Suppressor macrophage treated with lipopolysaccharide for 1 hour (primary cell): ENCODE results near the gene AP1S3.
A peak's percentile ranks its signal among the peaks of the same experiment; 100 is the strongest.
"Not testable (repeated sequence)": the region's sequence is repeated elsewhere in the genome, so short reads cannot be mapped to it uniquely, and the experiment has no call there.

Source experiments
- DNase-seq, 3 donors: peaks; one replicate each; pipeline ENCODE4 v3.0.0-alpha.2; 2020 to 2022

Gene AP1S3

DNA sequence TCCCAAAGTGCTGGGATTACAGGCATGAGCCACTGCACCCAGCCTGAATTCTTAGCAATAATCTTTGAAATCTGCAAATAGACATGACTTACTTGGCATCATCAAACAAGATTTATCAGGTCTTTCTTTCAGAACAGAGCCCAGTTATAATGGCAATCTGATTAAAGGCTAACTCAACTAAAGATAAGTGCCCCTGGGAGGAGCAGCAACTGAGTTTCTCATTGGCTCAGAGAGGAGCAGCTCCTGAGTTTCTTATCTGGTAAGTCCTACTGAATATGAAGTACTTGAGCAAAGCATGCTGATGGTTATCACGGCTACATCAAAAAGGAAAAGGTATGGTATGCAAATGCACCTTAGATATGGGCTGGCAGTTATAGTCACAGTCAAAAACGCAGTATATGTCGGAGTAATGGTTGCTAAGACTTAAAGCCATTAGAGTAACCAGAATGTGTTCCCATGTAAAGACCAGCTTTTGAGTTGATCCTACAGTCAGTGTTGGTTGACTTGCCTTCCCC is 15.0 kb upstream of the AP1S3 start:
- no peak for DNase-seq

DNA sequence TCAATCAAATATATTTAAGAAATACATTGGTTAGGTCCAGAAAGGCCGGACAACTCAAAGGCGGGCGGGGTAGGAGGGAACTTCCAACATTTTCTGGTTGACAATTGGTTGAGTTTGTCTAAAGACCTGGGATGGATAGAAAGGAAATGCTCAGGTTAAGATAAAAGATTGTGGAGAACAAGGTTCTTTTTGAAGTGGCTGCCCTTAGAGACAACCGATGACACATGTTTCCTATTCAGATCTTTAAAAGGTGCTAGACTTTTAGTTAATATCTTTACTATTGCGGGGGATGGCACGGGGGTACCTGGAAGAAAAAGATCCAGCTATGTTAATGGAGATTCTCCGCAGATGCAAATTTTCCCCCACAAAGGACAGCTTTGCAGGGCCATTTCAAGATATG is 10.0 kb upstream of the AP1S3 start:
- no peak for DNase-seq

DNA sequence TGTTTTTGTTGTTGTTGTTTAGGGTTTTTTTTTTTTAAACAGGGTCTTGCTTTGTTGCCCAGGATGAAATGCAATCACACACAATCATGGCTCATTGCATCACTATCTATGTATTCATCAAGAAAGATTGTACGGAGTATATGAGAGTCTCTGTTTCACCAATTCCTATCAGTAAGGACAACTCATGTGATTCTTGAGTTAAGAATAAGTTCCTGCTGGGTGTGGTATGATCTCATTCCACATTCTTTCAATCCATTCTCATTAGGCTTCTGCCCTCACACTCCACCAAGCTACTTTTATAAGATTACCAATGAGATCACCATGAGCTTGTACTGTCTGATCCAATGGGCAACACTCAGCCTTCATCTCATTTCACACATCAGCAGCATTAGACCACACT is 9.1 kb upstream of the AP1S3 start:
- DNase-seq: no peak

DNA sequence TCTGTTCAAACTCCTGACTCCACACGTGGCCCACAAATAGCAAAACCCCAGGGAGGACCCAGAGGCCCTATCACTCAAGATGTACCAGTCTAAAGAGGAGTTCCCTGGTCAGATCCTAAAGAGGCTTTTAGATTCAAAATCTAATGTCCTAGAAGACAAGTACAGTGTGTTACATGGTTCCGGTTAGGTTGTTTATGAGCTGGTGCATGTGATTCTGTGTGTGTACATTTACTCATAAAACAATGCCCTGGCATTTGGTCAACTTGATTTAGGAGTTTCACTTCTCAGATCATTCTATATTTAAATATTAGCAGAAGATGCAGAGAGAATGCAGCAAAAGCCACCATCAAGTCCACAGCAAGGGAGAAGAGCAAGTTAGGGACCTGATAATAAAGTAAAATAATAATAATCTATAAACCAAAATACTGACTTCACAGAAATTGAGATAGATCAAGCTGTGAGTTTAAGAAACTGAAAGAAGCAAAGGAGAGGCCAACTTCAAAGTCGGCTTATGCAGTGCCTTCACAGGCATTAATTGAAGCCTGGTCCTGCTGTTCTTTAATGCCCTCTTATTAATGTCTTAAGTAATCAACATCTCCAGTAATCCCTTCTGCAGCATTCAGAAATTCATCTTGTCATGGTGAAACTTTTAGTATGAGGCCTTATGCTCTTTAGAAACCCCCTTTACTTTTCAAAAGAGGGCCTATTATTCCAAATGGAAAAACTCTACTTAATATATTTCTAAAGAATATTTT is 4.2 kb upstream of the AP1S3 start:
- DNase-seq: peak; percentile 35 to 49 (median 49)

DNA sequence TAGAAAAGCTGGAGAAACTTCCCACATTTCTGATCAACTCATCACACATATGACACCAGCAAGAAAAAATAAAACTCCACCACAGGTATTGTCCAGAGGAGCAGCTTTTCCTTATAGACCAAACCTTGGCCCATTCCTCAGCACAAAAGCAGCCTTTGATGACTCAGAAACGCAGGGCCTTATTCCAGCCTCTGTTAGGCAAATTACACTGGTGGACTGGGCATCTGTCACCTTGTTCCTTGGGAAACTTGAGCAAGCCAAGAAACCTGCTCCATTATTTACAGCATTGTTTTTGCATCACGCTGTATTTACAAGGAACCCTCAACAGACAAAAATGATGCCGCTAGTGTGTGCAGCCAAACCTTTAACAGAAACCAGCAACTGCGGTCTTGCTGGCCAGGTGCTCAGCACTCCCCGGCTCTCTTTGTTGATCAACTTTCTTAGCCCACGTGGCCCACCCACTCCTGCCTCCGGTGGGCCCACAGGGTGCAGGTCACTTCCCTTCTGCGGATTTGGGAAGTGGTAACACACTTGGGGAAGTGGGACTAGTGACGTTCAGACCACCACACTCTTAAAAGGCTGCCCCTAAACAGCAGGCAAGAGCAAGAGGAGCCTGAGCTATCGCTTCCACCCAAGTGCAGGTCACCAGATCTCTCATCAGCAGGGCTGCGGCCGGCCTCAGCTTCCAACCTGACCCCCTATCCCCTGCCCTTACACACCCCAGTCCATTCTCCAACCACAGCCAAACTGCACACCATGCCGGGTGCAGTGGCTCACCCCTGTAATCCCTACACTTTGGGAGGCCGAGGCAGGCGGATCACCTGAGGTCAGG is 1.5 kb downstream of the AP1S3 start:
- peak; percentile 50 to 58 (median 58) for DNase-seq

DNA sequence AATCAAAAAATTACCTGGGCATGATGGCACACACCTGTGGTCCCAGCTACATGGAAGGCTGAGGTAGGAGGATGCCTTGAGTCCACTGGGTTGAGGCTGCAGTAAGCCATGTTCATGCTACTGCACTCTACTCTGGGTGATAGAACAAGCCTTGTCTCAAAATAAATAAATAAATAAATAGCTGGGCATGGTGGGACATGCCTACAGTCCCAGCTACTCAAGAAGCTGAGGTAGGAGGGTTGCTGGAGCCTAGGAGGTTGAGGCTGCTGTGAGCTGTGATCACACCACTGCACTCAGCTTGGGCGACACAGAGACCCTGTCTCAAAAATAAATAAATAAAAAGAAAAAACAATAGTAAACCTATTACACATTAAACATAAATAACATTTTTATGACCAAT is 3.0 kb downstream of the AP1S3 start:
- DNase-seq: no peak

DNA sequence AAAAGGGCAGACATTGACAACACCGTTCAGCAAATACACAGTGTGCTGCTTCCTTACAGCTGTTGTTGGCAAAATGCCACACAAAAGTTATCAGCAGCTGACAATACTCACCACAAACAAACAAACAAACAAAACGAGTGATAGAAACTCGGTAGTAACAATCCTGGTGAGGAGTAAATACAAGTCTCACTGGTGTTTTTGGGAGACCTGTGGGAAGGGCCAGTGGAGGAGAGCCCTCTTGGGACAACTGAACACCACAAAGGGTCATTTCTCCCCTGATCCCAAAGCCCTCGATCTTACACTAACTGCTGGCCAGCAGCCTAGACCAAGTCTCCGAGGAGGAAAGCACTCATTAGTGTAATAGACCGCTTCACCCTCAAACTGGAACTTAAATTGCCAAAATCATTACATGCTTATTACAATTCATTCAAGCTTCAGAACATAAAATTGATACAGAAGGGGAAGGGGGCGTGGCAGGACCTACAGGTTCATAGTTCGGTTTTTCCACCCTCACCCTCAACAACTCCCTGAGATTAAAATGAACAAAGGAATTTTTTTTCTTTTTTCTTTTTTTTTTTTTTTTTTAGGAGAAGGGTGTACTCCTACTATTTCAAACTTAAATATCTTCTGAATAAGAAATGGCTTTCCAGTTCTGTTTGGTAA is 5.0 kb downstream of the AP1S3 start:
- DNase-seq: no peak

DNA sequence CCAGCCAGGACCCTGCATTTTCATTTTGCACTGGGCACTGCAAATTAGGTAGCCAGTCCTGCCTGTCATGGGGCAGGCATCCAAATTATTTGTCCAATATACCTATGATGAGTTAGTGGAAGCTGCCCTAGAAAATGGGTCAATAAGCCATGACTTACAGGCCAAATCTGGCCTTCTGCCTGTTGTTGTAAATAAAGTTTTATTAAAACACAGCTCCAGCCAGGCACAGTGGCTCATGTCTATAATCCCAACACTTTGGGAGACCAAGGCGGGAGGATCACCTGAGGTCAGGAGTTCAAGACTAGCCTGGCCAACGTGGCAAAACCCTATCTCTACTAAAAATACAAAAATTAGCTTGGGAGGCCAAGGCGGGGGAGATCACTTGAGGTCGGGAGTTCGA is 8.3 kb downstream of the AP1S3 start:
- DNase-seq: no peak

DNA sequence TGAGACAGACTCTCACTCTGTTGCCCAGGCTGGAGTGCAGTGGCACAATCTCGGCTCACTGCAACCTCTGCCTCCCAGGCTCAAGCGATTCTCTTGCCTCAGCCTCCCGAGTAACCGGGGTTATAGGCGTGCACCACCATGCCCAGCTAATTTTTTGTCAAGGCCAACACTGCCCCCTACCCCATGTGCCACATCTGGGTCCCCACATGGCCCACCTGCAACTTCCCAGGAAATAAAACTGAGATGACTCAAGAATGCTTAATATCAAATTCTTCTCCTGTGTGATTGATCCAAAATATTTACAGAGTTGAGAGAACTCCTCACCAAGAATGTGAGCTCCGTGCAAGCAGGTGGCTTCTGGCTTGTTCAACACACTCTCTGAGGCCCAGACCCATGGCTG is 9.1 kb downstream of the AP1S3 start:
- no peak for DNase-seq

DNA sequence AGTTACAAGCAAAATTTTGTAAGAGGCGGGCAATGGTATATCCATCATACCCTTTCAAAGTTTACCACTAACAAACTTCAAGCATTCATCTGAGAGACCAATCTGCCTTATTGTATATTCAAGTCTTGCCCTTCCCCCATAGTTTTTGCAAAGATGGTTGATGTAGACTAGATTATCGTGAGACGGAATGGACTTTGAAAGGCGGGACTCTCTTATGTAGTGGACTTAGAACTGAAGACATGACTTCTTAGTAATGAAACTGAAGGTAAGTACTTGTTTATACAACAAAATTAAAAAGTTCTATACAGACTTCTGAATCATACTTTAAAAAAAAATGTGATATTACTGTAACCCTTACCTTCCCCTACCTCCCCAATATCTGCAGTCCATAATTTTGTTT is 10.4 kb downstream of the AP1S3 start:
- no peak for DNase-seq

DNA sequence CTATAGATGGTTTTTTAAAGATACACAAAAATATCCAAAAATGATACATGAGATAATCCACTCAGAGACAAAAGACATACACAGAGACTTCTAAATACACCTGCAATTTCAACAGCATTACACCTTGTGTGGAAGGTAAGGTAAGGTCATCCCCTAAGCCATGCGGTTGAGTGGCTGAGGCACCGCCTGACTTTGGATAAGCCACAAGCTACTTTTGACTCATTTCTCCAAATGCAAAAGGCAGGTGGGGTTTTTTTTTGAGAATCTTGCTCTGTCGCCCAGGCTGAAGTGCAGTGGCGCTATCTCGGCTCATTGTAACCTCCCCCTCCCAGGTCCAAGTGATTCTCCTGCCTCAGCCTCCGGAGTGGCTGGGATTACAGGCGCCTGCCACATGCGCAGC is 13.1 kb downstream of the AP1S3 start:
- no peak for DNase-seq

DNA sequence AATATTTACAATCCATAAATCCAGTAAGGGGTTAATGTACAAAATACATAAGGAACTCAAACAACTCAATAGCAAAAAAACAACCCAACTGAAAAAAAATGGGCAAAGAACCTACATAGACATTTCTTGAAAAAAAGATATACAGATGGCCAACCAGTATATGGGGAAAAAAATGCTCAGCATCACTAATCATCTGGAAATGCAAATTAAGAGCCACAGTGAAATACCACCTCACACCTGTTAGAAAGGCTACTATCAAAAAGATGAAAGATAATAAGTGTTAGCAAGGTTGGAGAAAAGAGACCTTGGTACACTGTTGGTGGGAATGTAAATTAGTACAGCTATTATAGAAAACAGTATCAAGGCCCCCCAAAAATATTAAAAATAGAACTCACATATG is 14.6 kb downstream of the AP1S3 start:
- no peak for DNase-seq

DNA sequence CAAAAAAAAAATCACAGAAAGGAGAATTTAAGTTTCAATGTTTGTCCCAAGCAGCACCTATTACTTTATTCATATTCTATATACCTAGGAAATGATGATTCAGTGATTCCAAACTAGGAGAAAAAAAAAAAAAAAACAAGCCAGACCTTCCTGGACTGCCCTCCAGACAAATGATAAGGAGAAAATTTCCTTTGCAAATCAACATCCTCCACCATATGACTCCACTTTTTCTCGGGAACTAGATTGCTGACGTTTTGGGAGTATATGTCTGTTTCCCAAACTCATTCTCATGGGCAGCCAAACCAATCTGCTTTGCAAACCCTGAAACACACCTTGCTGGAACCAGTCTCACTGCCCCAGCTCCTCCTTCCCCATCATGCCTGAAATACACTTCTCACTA is 16.8 kb downstream of the AP1S3 start:
- DNase-seq: no peak

DNA sequence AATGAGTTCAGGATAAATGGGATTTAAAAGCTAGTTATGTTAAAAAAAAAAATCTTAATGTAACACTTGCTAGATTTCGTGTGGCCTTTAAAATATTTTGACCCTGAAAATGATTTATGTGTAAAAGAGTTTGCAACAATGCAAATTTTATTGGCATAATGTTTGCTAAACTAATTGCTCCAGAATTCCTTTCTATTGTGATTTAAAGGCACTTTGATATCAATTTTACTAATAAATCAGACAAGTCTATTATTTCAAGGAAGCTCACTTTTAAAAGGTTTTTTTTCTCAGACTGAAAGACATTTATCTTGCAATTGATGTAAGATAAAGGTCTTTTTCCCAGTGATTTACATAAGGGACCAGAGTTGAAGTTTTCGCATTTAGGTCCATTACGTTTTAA is 17.5 kb downstream of the AP1S3 start:
- no peak for DNase-seq

DNA sequence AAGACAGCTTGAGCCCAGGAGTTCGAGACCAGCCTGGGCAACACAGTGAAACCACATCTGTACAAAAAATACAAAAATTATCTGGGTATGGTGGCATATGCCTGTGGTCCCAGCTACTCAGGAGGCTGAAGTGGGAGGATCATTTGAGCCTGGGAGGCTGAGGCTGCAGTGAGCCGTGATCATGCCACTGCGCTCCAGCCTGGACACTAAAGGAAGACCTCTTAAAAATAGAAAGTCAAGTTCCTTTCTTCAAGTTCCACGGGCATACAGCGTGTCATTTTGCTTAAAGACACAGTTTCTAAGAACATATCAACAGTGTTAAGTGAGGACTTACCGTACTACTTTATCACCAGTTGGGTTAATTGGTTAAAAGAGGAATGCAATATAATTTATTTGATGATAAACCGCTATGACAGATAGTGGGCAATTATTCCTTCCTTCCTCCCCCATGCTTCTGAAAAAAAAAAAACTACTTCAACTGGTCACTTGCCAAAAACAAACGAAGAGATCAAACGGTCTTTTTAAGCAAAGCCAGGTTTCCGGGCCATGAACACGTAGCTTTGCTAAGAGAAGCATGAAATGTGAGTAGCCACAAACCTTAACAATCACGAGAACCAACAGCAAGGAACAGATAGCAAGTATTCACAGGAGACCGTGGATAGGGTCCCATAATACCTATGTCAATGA is 21.4 kb downstream of the AP1S3 start:
- DNase-seq: no peak

DNA sequence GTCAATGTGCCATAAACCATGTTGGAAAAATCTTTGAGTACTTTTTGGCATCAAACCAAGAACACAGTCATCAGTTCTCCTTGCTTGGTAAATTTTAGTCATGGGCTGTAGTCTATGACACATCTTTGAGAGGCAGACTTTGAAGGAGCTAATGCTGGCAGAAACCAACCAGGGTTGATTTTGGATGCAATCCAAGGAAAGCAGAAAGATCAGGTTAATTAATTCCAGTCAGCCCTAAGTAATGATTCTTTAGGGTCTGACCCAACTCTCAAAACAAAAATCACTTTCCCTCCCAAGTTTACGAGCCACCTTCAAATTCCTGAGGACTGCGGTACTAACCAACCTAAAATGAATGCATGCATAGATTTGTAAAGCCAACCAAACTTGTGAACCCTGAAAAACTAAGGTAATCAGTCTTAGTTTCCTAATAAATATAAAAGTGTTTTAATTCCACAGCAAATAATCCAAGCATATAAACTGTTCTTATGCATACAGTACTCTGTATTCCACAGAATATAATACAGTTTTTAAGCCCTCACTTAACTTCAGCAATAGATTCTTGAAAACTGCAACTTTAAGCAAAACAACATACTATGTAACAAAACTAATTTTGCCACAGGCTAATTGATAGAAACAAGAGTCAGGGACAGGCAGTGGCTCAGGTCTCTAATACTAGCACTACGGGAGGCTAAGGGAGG is 22.0 kb downstream of the AP1S3 start:
- peak; percentile 25 to 74 (median 50) for DNase-seq

DNA sequence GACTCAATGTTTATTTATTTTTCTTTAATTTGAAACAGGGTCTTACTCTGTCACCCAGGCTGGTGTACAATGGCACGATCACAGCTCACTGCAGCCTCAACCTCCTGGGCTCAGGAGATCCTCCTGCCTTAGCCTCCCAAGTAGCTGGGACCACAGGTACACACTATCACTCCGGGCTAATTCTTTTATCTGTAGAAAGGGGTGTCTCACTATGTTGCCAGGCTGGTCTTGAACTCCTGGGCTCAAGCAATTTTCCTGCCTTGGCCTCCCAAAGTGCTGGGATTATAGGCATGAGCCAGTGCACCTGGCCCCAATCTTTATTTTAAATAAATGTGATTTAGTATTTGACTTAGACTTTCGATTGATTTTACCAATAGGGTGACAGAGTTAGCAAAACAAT is 22.6 kb downstream of the AP1S3 start:
- not testable (repeated sequence) for DNase-seq

DNA sequence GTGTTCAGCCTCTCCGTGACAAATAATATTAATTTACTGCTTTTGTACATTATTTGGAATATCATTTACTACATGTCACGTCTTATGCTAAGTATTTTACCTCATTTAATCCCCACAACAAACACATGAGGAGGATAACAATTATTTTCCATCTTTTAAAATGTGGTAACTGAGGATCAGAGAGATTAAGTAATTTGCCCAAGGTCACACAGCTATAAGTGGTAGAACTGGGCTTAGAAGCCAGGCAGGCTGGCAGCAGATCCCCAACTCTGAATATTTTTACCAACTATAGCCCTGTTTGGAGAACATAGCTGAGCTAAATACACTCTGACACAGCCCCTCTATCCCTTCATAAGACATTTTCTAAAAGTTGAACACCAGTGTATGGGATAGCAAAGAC is 24.1 kb downstream of the AP1S3 start:
- no peak for DNase-seq

DNA sequence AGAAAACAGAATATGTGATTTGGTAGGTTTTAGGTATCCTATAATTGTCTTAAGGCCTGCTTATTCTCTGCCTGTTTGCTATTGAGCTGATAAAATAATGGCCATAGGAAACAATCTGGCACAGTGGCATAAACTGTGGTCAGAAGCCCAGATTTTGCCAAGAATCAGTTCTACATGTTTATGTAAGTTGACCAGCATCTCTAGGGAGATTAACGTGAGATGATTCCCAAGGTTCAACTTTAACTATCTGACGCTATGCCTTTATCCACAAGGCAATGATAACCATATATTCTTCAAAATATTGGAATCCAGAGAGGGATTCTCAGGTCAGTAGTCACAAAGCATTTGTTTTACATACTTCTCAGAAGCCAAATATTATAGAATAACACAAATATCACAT is 25.6 kb downstream of the AP1S3 start:
- no peak for DNase-seq

DNA sequence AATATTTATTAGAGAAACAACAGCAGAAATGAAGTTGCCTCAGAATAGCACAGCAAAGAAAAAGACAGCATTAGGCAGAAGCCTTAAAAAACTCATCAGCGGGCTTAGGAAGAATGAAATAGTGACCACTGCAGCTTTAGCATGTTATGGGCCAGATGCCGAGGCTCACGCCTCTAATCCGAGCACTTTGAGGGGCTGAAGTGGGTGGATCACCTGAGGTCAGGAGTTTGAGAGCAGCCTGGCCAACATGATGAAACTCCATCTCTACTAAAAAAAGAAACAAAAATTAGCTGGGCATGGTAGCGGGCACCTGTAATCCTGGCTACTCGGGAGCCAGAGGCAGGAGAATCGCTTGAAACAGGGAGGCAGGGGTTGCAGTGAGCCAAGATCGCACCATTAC is 32.4 kb downstream of the AP1S3 start:
- no peak for DNase-seq

DNA sequence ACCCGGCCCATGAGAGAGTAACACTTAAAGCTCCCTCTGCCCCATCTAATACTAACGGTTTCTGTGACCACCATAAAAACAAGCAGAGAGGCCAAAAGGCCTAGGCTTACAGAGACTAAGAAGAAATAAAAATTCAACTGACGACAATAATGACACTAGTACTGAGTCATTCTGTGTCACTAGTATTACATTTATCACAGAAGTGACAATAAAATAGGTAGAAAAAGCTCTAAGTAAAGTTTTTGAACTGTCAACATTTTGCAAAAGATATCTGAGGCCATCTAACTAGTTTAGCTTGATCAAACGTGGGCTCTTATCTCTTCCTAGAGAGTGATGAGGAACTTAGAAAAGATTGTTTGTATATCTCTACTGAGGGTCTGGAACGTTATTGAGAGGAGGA is 35.6 kb downstream of the AP1S3 start:
- DNase-seq: no peak

DNA sequence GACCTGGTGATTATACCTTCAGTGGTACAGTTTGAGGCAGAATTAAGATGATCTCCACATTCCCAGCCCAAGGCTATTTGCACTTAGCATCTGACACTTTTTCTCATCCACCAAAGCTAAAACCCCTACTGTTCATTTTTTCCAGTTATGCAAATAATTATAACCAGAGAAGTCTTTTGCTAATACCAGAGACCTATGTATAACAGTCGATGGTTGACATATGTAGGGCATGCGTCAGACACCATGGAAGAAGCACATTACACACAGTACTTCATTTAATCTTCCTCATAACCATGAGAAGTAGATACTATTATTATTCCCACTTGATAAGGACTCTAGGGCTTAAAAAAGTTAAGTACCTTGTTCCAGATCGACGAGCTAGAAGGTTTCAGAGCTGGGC is 36.5 kb downstream of the AP1S3 start:
- no peak for DNase-seq
